Adrenal gland (tissue), 12 donors: ENCODE measurements around the gene CCDC88B. TPM values are rescaled to one million over a fixed set of nuclear protein-coding genes. Genes with fewer than 3 reads are reported as not detected.

Experiments used
- DNase-seq, 7 donors: peaks; one replicate each; pipeline ENCODE4 v3.0.0-alpha.2; 2019 to 2020
- H3K27ac ChIP-seq, 5 donors: fragments of 200-600 bp; sonication (generic) in 4 of 5; 1 replicate in 3 of 5; 2 replicates in 2 of 5; pipeline versions ENCODE4 v1.5.1 to v1.8.0; 2016 to 2020; ENCODE audit warnings: mild to moderate bottlenecking in 1 of 5
- H3K27me3 ChIP-seq: fragments of 200-600 bp; 2 replicates; pipeline ENCODE4 v1.8.0; 2021
- H3K36me3 ChIP-seq, 2 donors: fragments of 200-600 bp; replicated peaks in 1 of 2; 1 replicate in 1 of 2; 2 replicates in 1 of 2; pipeline versions ENCODE4 v1.5.1 to v1.8.0; 2018 to 2022
- H3K4me1 ChIP-seq, 2 donors: fragments of 200-600 bp; replicated peaks in 1 of 2; 1 replicate in 1 of 2; 2 replicates in 1 of 2; pipeline versions ENCODE4 v1.5.1 to v1.8.0; 2018 to 2021
- H3K4me3 ChIP-seq, 4 donors: fragments of 200-600 bp; sonication (generic) in 3 of 4; one replicate each; pipeline ENCODE4 v1.5.1; 2016 to 2018
- H3K9me3 ChIP-seq, 3 donors: fragments of 200-600 bp; sonication (generic) in 1 of 3; replicated peaks in 1 of 3; 1 replicate in 2 of 3; 2 replicates in 1 of 3; pipeline versions ENCODE4 v1.5.1 to v1.8.0; 2016 to 2021
- POLR2A ChIP-seq, 2 donors: fragments of 450-650 bp; IDR thresholded peaks; one replicate each; pipeline ENCODE4 v1.6.1; 2017; ENCODE audit warnings: antibody characterized with exemption in 2 of 2, mild to moderate bottlenecking in 2 of 2, moderate library complexity in 1 of 2
- WGBS, 4 donors: extraction: QIAGEN DNeasy Blood & Tissue Kit in 2 of 4; methylation state at CpG; one replicate each; pipeline versions ENCODE4 v1.1.5 to v1.1.7; 2013 to 2017; 5-methylcytosine and 5-hydroxymethylcytosine counted together
- intact Hi-C, 2 donors: fragments of 100-400 bp; cut with DNase I; formaldehyde crosslinking; loops; one replicate each; pipeline versions ENCODE4 v1.14.1 to v1.15.0; 2022 to 2023
- polyA plus RNA-seq, 3 donors: library from polyadenylated mRNA; stranded (reverse); fragments of 200-250 nt in 2 of 3; fragments of 350-450 nt in 1 of 3; fragmentation: Illumina TruSeq in 1 of 3; extraction: RNeasy Lipid Tissue Mini Kit (QIAGEN cat#74804) in 1 of 3; gene quantifications; one replicate each; pipeline ENCODE4 v1.2.3, GENCODE V29; 2013 to 2014
- total RNA-seq, 9 donors: library from RNA; depleted of rRNA in 4 of 9; stranded (reverse); fragments of >200 nt in 4 of 9; fragments of 120-200 nt in 1 of 9; fragmentation: NEBNext Ultra II Directional in 1 of 9; extraction: Animal tissue kit (Norgen Biotek cat#: 25700) in 1 of 9; gene quantifications; one replicate each; pipeline versions ENCODE4 v1.1.0 to v1.2.4, GENCODE V29; 2013 to 2023
- TF ChIP-seq, protein P1 (sequence below), 6 experiments: fragments of 450-650 bp in 4 of 6; fragments of 200-600 bp in 2 of 6; sonication (generic) in 1 of 6; IDR thresholded peaks; 1 replicate in 5 of 6; 2 replicates in 1 of 6; pipeline versions ENCODE4 v1.5.1 to v1.8.0; 2016 to 2021; ENCODE audit warnings: antibody characterized with exemption in 6 of 6, mild to moderate bottlenecking in 2 of 6, moderate library complexity in 1 of 6
- donor health status: healthy with polysubstance abuse.
- donor health status: Bipolar disorder and iron deficiency.
- donor health status: DM: yes; HTN: yes; CAD: no.
- donor health status: DM: no; HTN: no; CAD: no.
- donor health status: DM: no; HTN: no; CAD: no.
- donor health status: DM: yes; HTN: yes; CAD: no.

CCDC88B gene
- total and polyA plus RNA-seq, 12 donors: 5.1 to 143 (median 14.5) TPM

DNA sequence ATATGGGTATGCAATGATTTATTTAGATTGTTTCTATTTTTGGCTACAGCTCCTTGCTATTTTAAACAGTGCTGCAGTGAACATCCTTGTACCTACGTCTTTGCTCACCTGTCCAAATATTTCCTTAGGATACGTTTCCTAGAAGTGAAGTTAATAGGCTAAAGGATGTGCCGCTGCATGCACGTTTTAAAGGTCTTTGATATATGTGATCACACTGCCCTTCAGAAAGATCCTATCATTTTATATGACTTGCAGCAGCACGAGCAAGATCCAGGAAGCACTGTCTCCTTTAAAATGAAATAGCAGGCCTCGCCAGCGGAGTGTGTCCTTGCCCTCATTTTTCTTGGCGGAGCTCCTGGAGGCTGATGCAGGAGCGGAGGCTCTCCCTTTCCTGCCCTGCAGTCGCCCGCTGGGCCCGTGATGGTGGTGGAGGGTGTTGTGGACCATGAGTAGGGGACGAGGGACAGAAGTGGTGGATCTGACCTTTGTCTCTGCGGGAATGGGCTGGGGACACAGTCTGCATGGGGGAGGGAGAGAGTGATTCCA is 38.4 kb downstream of the CCDC88B start:
- no peaks in the 10 kb centered on the region for H3K27me3 ChIP-seq
- H3K4me1 ChIP-seq: peaks cover 9 to 13% of the 10 kb centered on the region in 2 donors
- no peak overlapping the region for H3K4me3 ChIP-seq
- H3K27ac ChIP-seq: peak overlapping the region in 2 of 5 donors; percentile 19 to 56
- no peaks in the 10 kb centered on the region for H3K9me3 ChIP-seq
- peak; percentile 83 to 90 (median 88) for DNase-seq
- WGBS, 4 donors: 17 to 28% (median 22%) methylated on average over 14 of the region's 14 CpGs
- TF ChIP-seq, protein P1, sequence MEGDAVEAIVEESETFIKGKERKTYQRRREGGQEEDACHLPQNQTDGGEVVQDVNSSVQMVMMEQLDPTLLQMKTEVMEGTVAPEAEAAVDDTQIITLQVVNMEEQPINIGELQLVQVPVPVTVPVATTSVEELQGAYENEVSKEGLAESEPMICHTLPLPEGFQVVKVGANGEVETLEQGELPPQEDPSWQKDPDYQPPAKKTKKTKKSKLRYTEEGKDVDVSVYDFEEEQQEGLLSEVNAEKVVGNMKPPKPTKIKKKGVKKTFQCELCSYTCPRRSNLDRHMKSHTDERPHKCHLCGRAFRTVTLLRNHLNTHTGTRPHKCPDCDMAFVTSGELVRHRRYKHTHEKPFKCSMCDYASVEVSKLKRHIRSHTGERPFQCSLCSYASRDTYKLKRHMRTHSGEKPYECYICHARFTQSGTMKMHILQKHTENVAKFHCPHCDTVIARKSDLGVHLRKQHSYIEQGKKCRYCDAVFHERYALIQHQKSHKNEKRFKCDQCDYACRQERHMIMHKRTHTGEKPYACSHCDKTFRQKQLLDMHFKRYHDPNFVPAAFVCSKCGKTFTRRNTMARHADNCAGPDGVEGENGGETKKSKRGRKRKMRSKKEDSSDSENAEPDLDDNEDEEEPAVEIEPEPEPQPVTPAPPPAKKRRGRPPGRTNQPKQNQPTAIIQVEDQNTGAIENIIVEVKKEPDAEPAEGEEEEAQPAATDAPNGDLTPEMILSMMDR (IDR thresholded peaks at IDR 0.05): no peak
- TF ChIP-seq POLR2A (IDR thresholded peaks at IDR 0.05): no peak
- intact Hi-C loops: no loop called here
- no peaks in the 10 kb centered on the region for H3K36me3 ChIP-seq

DNA sequence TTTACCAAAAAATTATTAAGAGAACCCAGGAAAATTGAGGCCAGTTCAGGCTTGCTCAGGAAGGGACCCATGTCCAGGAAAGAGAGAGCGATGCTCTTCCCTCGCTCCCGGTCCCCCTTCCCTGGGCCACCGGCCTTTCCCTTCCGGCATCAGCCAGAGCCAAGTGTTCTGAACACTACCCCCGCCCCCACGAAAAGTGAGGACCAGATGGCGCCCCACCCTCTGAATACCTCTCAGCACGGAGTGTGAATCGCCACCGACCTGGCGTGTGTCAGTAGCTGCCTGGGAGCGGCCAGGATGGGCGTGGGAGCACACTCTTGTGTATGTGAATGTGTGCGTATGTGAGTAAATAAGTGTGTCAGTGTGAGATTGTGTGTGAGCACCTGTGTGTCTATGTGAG is 39.2 kb downstream of the CCDC88B start:
- DNase-seq: no peak
- intact Hi-C loops: no loop called here
- 88 to 95% (median 92%) methylated on average over 14 to 15 of the region's 15 CpGs for WGBS, 4 donors
- peaks cover 10 to 20% of the 10 kb centered on the region in 2 donors for H3K4me1 ChIP-seq
- H3K27me3 ChIP-seq: no peaks in the 10 kb centered on the region
- no peak overlapping the region for H3K4me3 ChIP-seq
- H3K27ac ChIP-seq: no peak overlapping the region
- no peaks in the 10 kb centered on the region for H3K9me3 ChIP-seq
- TF ChIP-seq POLR2A (IDR thresholded peaks at IDR 0.05): no peak
- TF ChIP-seq, protein P1 (IDR thresholded peaks at IDR 0.05): no peak
- H3K36me3 ChIP-seq: no peaks in the 10 kb centered on the region

DNA sequence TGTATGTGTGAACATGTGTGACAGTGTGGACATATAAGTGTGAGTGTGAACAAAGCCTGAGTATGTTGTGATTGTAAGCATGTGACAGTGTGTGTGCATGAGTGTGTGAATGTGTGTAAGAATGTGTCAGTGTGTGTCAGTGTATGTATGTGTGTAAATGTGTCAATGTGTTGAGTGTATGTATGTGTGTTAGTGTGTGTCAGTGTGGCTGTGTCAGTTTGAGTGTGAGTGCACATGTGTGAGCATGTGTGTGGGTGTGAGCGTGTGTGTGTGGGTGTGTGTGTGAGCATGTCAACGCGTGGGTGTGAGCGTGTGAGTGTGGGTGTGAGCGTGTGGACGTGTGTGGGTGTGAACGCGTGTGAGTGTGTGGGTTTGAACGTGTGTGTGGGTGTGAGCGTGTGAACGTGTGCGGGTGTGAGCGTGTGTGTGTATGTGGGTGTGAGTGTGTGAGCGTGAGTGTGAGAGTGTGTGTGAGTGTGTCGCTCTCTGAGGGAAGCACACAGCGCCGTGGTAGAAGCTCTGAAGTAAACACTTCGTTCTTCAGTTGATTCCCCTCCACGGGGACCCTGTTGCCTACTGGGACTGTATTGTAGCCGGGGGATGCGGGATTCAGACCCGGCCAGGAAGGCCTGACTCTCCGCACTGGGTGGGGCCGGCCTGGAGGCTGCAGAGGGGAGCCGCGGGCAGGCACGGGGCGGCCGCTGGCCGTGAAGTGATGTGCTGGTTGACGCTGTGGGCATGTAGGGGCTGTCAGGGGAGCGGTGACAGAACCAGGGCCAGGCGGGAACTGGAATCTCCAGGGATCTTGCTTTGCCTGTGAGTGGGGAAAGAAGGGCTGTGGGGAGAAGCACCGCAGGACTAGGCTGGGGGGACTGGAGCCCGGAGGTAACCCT is 40.1 kb downstream of the CCDC88B start:
- no peaks in the 10 kb centered on the region for H3K9me3 ChIP-seq
- no peaks in the 10 kb centered on the region for H3K27me3 ChIP-seq
- no peak overlapping the region for H3K27ac ChIP-seq
- intact Hi-C loops: no loop called here
- no peaks in the 10 kb centered on the region for H3K36me3 ChIP-seq
- H3K4me1 ChIP-seq: peaks cover 19 to 29% of the 10 kb centered on the region in 2 donors
- DNase-seq: no peak
- WGBS, 4 donors: 79 to 87% (median 81%) methylated on average over 31 to 35 of the region's 35 CpGs
- no peak overlapping the region for H3K4me3 ChIP-seq
- TF ChIP-seq, protein P1 (IDR thresholded peaks at IDR 0.05): no peak
- TF ChIP-seq POLR2A (IDR thresholded peaks at IDR 0.05): no peak

DNA sequence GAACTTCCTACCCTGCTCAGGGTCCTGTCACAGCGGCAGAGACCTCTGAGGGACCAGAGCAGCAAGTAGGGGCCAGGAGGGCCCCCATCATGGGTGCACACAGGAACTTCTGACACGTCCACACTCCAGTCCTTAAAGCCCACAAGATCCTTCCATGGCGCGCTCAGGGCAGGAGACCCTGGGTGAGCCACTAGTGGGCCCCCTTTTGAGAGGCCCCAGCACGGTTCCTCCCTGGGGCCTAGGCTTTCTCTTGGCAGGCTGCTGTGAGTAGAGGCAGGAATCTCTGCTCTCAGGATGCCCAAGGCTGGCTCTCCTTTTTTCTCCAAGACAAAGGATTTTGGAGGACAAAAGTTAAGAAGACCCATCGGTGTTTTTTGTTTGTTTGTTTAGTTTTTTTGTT is 41.3 kb downstream of the CCDC88B start:
- Histone ChIP-seq H3K27me3 (no peaks in the 10 kb centered on the region), H3K9me3 (no peaks in the 10 kb centered on the region), H3K27ac (no peak overlapping the region), H3K4me3 (no peak overlapping the region), H3K36me3 (no peaks in the 10 kb centered on the region), H3K4me1 (peaks cover 25 to 40% of the 10 kb centered on the region in 2 donors)
- no peak for DNase-seq
- 73 to 82% (median 77%) methylated on average over 6 of the region's 6 CpGs for WGBS, 4 donors
- intact Hi-C loops: no loop called here
- TF ChIP-seq POLR2A (IDR thresholded peaks at IDR 0.05): no peak
- TF ChIP-seq, protein P1 (IDR thresholded peaks at IDR 0.05): no peak
